Activated CD4-positive, alpha-beta T cell treated with anti-CD3 and anti-CD28 coated beads, Interleukin-2, amount 50 U/mL, for 48 hours (primary cell): ENCODE results near the gene C1orf159.

Source experiments
- DNase-seq, 2 experiments: peaks; one replicate each; pipeline ENCODE4 v3.0.0-alpha.2; 2020

C1orf159 gene

GRCh38 chr1:1148569-1148968 is 32.7 kb upstream of the C1orf159 start:
- no peak for DNase-seq

GRCh38 chr1:1148061-1148460 is 32.2 kb upstream of the C1orf159 start:
- DNase-seq: no peak

DNA sequence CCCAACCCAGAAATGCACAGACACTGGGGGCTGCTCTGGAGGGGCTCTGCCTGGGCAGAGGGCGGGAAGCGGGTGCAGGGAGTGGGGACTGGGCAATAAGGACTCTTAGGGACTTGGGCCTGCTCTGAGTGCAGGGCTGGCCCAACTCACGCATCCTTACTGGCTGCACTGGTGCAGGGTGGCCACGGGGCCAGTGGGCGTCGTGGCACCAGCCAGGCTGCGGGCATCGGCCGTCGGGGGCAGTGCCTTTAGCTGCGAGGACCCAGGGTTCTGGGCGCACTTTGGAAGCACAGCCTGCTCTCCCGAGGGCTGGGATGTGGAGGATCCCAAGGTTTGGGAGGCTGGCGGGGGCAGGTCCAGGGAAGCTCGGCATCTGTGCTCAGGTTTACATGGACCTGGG is 30.7 kb upstream of the C1orf159 start:
- DNase-seq: no peak

- DNase-seq: no peak
These were observed 30.1 kb upstream of the C1orf159 start for GRCh38 chr1:1146026-1146425.

DNA sequence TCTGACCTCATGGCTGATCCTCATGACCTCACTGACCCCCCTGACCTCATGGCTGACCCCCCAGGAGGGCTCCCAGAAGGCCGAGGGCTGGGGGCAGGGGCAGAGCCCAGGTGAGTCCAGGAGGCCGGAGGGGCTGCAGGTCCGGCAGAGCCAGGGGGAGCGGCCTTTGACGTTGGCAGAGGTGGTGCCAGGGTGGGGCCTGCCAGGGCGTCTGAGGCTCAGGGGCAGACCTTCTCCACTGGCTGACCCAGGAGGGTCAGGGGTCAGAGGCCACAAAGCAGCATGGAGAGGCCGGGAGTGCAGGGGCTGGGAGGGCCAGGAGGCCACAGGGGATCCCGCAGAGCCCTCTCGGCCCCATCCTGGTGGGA is 29.6 kb upstream of the C1orf159 start:
- DNase-seq: no peak

- no peak for DNase-seq
These were observed 29.1 kb upstream of the C1orf159 start for GRCh38 chr1:1144843-1145546.

DNA sequence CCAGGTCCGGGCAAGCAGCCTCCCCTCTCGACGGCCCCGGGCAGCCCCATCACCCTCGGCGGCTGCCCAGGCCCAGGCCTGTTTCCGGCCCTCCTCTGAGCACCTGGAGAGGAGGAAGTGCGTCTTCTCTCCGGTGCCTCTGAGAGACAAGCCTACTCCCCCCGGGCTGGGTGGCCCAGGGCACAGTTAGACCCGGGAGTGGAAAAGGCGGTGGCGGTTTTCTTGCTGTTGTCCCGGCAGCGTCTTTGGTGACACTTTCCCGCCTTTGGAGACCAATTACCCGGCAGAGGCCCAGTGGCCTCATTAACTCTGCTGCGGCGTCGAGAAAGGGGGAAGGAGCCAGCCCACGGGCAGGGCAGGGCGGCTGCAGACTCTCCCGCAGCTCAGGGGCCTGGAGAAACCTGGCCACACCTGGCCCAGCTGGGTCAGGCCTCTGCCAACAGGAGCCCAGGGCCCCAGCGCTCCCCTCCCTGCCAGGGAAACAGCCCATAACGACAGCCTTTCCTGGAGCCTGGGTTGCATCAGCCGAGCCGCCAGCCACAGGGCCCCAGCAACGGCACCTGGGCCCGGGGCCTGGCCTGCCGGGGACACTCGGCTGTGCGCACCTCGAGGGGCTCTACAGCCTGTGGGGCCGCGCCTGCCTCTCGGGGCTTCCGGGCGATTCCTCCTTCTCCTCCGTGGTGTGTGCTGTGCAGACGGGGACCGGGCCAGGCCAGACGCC is 28.4 kb upstream of the C1orf159 start:
- DNase-seq: peak; percentile 61 to 71

DNA sequence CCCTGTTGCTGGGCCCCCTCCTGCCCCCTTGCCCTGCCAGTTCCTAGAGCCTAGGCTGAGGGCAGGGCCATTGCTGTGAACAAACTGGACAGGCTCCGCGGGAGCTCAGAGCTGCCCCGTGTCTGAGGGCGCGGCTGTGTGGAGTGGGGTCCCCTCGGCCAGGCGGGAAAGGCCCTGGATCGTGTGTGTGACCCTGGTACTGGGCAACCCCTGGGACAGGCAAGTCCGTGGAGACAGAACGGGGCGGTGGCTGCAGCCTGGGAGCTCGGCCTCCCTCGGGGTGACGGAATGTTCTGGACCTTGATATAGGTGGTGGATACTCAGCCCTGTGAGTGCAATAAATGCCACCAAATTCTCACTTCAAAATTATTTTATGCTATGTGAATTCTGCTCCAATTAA is 27.7 kb upstream of the C1orf159 start:
- DNase-seq: no peak

GRCh38 chr1:1142844-1143243 is 27.0 kb upstream of the C1orf159 start:
- DNase-seq: no peak

DNA sequence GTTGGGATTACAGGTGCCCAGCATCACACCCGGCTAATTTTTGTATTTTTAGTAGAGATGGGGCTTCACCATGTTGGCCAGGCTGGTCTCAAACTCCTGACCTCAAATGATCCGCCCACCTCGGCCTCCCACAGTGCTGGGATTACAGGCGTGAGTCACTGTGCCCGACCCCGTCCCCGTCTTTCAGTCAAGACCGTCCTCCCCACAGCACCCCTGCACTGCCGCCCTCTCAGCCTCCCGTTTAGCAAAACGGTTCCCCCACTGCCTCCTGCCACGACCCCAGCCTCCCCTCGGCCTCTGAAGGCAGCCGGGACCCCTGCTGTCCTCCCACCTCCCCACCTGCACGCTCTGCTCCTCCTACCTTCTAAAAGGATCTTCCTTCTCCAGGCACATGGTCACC is 26.5 kb upstream of the C1orf159 start:
- peak in 1 of 2 experiments; percentile 49 for DNase-seq

GRCh38 chr1:1141911-1142250 is 26.0 kb upstream of the C1orf159 start:
- no peak for DNase-seq

- DNase-seq: no peak
These were observed 25.5 kb upstream of the C1orf159 start for GRCh38 chr1:1141244-1141910.

GRCh38 chr1:1140673-1141072 is 24.8 kb upstream of the C1orf159 start:
- DNase-seq: no peak

DNA sequence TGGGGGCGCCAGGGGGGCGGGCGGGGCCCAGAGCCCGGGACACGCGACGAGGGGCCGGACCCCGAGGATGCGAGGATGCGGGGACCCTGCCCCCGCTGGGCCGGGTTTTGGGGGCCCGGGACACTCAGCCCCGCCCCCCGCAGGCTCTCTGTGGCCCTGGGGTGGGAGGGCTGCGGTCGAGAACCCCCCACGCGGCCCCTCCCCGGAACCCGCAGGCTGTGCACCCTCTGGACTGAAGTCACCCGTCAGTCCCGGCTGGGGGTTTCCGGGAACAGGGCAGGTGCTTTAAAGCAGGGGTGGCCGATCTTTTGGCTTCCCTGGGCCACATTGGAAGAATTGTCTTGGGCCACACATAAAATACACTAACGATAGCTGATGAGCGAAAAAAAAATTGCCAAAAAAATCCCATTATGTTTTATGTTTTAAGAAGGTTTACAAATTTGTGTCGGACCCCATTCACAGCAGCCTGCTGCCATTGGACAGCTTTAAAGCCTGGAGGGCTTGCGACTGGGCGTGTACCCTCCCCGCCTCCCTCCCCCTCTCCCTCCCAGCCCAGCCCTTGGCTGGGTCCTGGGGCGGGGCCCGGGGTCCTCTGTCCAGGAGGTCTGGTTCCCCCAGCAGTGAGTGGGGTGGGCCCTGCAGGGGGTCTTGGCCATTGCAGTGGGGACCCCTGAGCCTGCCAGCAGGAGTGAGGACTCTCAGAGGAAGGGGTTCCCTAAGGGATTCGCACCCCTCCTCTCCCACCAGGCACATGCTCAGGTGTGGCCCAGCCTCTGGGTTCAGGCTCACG is 21.6 kb upstream of the C1orf159 start:
- peak; percentile 71 to 77 for DNase-seq

- DNase-seq: no peak
These were observed 20.8 kb upstream of the C1orf159 start for GRCh38 chr1:1136547-1137230.

- no peak for DNase-seq
These were observed 19.6 kb upstream of the C1orf159 start for GRCh38 chr1:1135339-1136136.

DNA sequence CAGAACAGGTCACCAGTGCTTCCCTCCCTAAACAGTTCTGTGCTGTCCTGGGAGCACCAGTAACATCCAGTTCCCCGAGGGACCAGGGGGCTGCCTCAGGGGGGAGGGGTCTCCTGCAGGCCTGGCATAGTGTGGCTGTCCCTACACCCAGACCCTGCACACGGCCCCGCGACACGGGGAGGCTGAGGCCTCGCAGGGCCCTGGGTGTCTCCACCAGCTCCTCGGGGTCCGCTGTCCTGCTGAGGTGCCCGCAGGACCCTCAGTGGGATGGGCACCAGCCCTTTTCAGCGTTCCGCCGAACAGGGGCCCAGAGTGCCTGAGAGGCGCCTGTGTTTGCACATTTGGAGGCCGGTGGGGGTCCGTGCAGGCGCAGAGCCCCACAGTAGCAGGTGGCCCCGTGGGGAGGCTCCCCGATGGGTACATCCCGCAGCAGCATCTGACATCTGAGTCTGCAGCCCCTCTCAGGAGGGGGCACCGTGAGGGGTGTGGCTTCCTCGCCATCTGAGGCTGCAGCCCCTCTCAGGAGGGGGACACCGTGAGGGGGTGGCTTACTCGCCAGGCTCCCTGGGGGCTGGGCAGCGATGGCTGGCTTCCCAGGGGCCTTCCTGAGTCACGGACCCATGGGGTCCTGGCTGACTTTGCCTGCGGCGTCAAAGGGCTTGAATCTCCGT is 18.5 kb upstream of the C1orf159 start:
- DNase-seq: no peak

- no peak for DNase-seq
These were observed 17.3 kb upstream of the C1orf159 start for GRCh38 chr1:1132956-1133750.

DNA sequence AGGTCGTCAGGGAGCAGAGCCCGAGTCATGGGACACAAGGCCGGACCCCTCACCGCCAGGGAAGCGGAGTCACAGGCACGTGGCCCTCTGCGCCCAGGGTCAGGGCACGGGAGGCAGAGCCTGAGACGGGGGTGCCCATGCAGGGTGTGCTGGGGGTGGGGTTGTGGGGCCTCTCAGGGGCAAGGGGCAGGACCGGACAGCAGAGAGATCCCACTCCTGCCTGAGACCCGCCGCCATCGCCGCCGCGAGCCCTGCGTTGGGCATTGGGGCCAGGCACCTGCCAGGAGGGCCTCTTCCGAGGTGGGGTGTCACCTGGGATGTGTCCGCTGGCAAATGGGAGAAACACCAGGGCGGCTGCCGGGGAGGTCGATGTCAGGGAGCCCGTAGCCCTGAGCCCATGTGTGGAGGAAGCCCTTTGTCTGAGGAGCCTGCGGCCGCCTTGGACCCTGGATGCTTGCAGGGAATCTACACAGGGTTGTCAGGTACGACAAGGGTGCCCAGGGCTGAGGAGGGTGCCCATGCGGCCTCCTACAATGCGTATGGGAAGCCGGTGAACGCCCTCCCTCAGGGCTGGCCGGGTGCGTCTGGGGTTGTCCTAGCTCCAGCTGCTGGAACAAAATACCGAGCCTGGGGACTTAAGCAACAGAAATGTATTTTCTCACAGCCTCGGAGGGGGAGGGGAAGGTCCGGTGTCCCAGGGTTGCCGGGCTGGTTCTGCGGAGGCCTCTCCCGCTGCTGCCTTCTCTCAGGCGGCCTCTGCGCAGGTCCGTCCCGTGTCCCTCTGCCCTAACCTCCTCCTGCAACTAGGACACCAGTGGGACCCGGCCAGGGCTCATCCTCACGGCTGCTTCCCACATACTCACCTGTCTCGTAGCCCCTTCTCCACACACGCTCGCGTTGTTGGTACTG is 16.4 kb upstream of the C1orf159 start:
- no peak for DNase-seq
